ENCODE results near the gene ZNF829.

- TF ChIP-seq CTCF (IDR thresholded peaks at IDR 0.05; ENCODE audit: insufficient read depth, low read depth, low read length) (no peak), EZH2 (IDR thresholded peaks at IDR 0.05; ENCODE audit: insufficient read depth, low read length) (no peak)
These were observed 66.2 kb downstream of the ZNF829 start for GRCh38 chr19:36849701-36850558.

Measured in astrocyte (in vitro differentiated cells and primary cell).